Mucosa of descending colon (tissue), 3 donors: ENCODE results near the gene DGKD. TPM values are rescaled to one million over a fixed set of nuclear protein-coding genes. Genes with fewer than 3 reads are reported as not detected.

ENCODE experiments used
- ATAC-seq: fragments of 200-7000 bp; cut with Tn5 transposase; one replicate; pipeline ENCODE4 v1.9.1; 2020; ENCODE audit warnings: mild to moderate bottlenecking, moderate library complexity
- DNase-seq, 3 donors: peaks; one replicate each; pipeline ENCODE4 v3.0.0-alpha.2; 2020
- H3K36me3 ChIP-seq: fragments of 200-600 bp; one replicate; pipeline ENCODE4 v1.8.0; 2021; ENCODE audit warnings: low read depth, mild to moderate bottlenecking
- H3K4me1 ChIP-seq: fragments of 200-600 bp; one replicate; pipeline ENCODE4 v1.8.0; 2021; ENCODE audit warnings: low read depth, mild to moderate bottlenecking
- H3K4me3 ChIP-seq: fragments of 200-600 bp; one replicate; pipeline ENCODE4 v1.8.0; 2021; ENCODE audit warnings: mild to moderate bottlenecking
- H3K9me3 ChIP-seq: fragments of 200-600 bp; one replicate; pipeline ENCODE4 v1.8.0; 2021; ENCODE audit warnings: mild to moderate bottlenecking
- intact Hi-C, 2 donors: fragments of 100-400 bp; cut with DNase I in 1 of 2; cut with micrococcal nuclease in 1 of 2; formaldehyde crosslinking; loops; one replicate each; pipeline versions ENCODE4 v1.11.0 to v1.11.1; 2022; cut with DNase I, micrococcal nuclease
- total RNA-seq, 3 donors: library from RNA; stranded (reverse); fragmentation: NEBNext Ultra II Directional in 2 of 3; extraction: Animal tissue kit (Norgen Biotek cat#: 25700) in 2 of 3; gene quantifications; one replicate each; pipeline versions ENCODE4 v1.2.1 to v1.2.4, GENCODE V29; 2021 to 2023
- TF ChIP-seq, protein P1 (sequence below): fragments of 200-600 bp; IDR thresholded peaks from one replicate; pipeline ENCODE4 v1.8.0; 2022; ENCODE audit warnings: antibody characterized with exemption, mild to moderate bottlenecking
- donor health status: DM: no; HTN: no; CAD: no; lungs with moderate emphysema.
- donor health status: DM: no; HTN: no; CAD: no.
- donor health status: DM: no; HTN: yes; CAD: no.

DGKD gene
- total RNA-seq, 3 donors from 2014 or later: 81.8 to 159 (median 102) TPM

GRCh38 chr2:233416199-233416598 lies 61.9 kb downstream of the DGKD start:
- Histone ChIP-seq H3K36me3 (no peaks in the 10 kb centered on the region), H3K4me1 (peaks cover 60% of the 10 kb centered on the region), H3K4me3 (no peak overlapping the region), H3K9me3 (peaks cover 5% of the 10 kb centered on the region)
- ATAC-seq (peak; percentile 70), DNase-seq (peak in 1 of 3 donors; percentile 51)
- TF ChIP-seq, protein P1, sequence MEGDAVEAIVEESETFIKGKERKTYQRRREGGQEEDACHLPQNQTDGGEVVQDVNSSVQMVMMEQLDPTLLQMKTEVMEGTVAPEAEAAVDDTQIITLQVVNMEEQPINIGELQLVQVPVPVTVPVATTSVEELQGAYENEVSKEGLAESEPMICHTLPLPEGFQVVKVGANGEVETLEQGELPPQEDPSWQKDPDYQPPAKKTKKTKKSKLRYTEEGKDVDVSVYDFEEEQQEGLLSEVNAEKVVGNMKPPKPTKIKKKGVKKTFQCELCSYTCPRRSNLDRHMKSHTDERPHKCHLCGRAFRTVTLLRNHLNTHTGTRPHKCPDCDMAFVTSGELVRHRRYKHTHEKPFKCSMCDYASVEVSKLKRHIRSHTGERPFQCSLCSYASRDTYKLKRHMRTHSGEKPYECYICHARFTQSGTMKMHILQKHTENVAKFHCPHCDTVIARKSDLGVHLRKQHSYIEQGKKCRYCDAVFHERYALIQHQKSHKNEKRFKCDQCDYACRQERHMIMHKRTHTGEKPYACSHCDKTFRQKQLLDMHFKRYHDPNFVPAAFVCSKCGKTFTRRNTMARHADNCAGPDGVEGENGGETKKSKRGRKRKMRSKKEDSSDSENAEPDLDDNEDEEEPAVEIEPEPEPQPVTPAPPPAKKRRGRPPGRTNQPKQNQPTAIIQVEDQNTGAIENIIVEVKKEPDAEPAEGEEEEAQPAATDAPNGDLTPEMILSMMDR: no peak
- intact Hi-C loops: no loop called here

DNA sequence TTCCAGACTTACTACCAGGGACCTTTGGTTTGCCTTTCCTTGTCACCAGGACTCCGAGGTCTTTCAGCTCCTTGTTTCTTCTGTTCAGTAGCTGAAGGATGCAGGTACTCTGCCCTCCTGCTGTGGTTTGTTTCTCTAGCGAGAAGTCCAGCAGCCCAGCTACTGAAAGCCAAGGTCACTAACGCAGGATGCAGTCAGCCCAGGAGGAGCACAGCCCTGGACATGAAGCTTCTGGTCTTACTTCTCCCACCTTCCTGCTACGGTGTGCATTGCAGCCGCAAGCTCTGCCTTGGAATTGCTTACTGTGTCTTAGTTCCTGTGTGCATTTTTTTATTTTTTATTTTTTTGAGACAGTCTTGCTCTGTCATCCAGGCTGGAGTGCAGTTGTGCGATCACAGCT lies 62.4 kb downstream of the DGKD start:
- TF ChIP-seq, protein P1: no peak
- Histone ChIP-seq H3K36me3 (no peaks in the 10 kb centered on the region), H3K4me3 (no peak overlapping the region), H3K4me1 (peaks cover 63% of the 10 kb centered on the region), H3K9me3 (peaks cover 3% of the 10 kb centered on the region)
- DNase-seq (peak in 1 of 3 donors; percentile 18), ATAC-seq (no peak)
- intact Hi-C loops: no loop called here

DNA sequence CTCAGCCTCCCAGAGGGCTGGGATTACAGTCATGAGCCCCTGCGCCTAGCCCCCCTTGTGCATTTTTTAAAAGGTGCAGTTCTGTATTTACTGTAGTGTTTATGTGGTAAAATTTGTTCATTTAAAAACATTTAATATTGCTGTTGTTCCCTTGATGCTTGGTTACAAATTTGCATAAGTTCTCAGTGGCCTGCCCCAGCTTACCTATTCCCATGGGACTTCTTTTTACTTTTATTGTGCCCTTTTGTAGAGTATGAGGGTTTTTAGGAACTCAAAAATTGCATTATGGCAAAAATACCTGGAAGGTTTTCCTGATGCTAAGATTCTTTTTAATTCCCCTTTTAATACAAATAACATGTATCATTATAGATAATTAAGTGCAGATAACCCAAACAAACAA lies 63.0 kb downstream of the DGKD start:
- TF ChIP-seq, protein P1: no peak
- Histone ChIP-seq H3K36me3 (no peaks in the 10 kb centered on the region), H3K9me3 (peaks cover 3% of the 10 kb centered on the region), H3K4me3 (no peak overlapping the region), H3K4me1 (peaks cover 63% of the 10 kb centered on the region)
- intact Hi-C loops: no loop called here
- ATAC-seq (no peak), DNase-seq (no peak)

- Histone ChIP-seq H3K4me3 (no peak overlapping the region), H3K36me3 (no peaks in the 10 kb centered on the region), H3K9me3 (no peaks in the 10 kb centered on the region), H3K4me1 (peaks cover 65% of the 10 kb centered on the region)
- ATAC-seq (no peak), DNase-seq (no peak)
- TF ChIP-seq, protein P1: no peak
- intact Hi-C loops: no loop called here
These were observed 63.9 kb downstream of the DGKD start for GRCh38 chr2:233418052-233418760.

GRCh38 chr2:233418761-233419546 lies 64.7 kb downstream of the DGKD start:
- Histone ChIP-seq H3K9me3 (no peaks in the 10 kb centered on the region), H3K4me3 (no peak overlapping the region), H3K36me3 (no peaks in the 10 kb centered on the region), H3K4me1 (peaks cover 72% of the 10 kb centered on the region)
- no peak for ATAC-seq
- intact Hi-C loops: no loop called here
- TF ChIP-seq, protein P1: no peak
- DNase-seq: peak in 1 of 3 donors; percentile 77
